Measurements from ENCODE around the gene HK2.

HK2 gene

DNA sequence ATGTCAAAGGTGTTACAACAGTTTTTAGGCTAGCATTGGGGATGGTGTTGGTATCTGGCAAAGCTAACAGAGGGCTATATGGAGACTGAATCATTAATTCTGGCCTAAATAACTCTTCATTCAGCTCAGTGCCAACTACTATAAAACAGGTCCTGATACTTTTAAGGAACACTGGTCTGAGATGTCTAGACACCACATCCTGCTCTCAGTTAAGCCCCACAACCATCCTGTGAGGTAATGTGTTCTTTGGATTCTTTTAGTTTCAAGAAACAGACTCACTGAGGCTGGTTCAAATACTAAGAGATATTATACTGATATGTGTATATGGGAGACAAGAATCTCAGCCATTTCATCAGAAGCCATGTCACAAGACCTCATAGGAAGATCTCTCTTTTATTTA, 14.2 kb upstream of the HK2 start:
- intact Hi-C loops (cut with DNase I; ENCODE audit: low total_unique reads), result no loop called here
- Histone ChIP-seq H3K4me1 (no peaks in the 10 kb centered on the region), H3K27me3 (no peaks in the 10 kb centered on the region), H3K27ac (no peak overlapping the region), H3K36me3 (no peaks in the 10 kb centered on the region), H3K9me3 (no peaks in the 10 kb centered on the region), H3K4me3 (no peak overlapping the region)
- no peak for TF ChIP-seq CTCF (IDR thresholded peaks at IDR 0.05)
- no peak for DNase-seq

DNA sequence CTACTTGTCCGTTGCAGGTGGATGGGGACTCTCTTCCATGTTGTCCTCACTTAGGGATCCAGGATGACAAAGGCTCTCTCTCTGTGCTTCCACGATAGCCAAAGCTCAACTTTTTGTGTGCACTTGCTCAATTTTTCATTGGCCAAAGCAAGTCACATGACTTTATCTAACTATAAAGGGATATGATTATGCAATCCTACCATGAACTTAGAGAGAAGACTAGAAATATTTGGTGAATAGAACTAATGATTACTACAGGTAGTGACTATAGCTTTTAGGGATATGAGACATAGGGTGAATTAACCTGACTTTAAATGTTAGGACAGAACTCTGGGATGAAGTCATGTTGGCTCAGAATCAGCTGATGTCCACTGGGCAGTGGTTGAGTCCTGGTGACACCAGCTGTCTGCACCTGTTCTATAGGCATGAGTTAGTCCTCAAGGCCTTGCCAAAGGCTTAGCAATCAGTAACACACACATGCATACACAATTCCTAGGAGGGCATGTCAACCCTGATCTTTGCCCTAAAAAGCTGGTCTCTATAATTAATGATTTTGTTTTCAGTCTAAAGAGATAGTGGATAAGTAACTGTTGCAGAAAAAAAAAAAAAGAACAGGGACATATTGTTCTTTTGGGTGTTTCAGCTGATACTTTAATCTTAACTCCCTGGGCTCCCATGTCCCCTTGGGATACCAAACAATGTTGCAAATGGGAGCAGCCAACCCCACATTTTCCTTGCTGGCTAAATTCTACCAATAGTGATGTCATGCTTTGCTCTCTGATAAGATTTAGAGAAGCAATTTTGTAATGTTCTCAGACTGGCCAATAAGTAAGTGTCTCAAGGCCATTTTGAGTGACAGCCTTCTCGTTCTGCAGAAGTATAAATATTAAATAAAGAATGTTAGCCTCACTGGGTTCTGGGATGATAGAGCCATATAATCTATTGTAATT, 12.5 kb upstream of the HK2 start:
- intact Hi-C loops (cut with DNase I; ENCODE audit: low total_unique reads), result no loop called here
- H3K36me3 ChIP-seq, result no peaks in the 10 kb centered on the region
- no peak for DNase-seq
- no peaks in the 10 kb centered on the region for H3K27me3 ChIP-seq
- no peaks in the 10 kb centered on the region for H3K9me3 ChIP-seq
- H3K27ac ChIP-seq, result no peak overlapping the region
- no peak for TF ChIP-seq CTCF (IDR thresholded peaks at IDR 0.05)
- no peaks in the 10 kb centered on the region for H3K4me1 ChIP-seq
- no peak overlapping the region for H3K4me3 ChIP-seq

GRCh38 chr2:74822771-74823566, 11.0 kb upstream of the HK2 start:
- Histone ChIP-seq H3K4me3 (no peak overlapping the region), H3K36me3 (no peaks in the 10 kb centered on the region), H3K4me1 (no peaks in the 10 kb centered on the region), H3K27ac (no peak overlapping the region), H3K9me3 (no peaks in the 10 kb centered on the region), H3K27me3 (no peaks in the 10 kb centered on the region)
- TF ChIP-seq CTCF (IDR thresholded peaks at IDR 0.05), result no peak
- no peak for DNase-seq
- intact Hi-C loops (cut with DNase I; ENCODE audit: low total_unique reads), result no loop called here

DNA sequence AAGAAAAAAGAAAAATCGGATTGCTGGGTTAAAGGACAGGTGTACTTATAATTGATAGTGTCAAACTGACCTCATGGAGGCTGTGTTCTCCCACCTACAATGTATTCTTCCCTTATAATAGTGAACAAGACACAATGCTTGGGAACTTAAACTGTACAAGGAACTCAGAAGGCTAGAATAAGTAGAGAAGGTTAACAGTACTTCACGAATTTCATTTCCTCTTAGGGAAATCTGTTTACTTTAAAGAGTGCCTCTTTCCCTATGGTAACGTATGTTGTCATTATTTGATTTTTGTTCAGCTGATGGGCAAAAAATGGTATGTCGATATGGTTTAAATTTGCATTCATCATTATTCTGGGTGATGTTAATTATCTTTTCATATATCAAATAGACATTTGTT, 9.2 kb upstream of the HK2 start:
- Histone ChIP-seq H3K4me1 (no peaks in the 10 kb centered on the region), H3K36me3 (no peaks in the 10 kb centered on the region), H3K9me3 (no peaks in the 10 kb centered on the region), H3K27me3 (no peaks in the 10 kb centered on the region), H3K4me3 (no peak overlapping the region), H3K27ac (no peak overlapping the region)
- DNase-seq, result no peak
- intact Hi-C loops (cut with DNase I; ENCODE audit: low total_unique reads), result no loop called here
- no peak for TF ChIP-seq CTCF (IDR thresholded peaks at IDR 0.05)

GRCh38 chr2:74828543-74828942, 5.4 kb upstream of the HK2 start:
- intact Hi-C loops (cut with DNase I; ENCODE audit: low total_unique reads), result no loop called here
- Histone ChIP-seq H3K36me3 (no peaks in the 10 kb centered on the region), H3K9me3 (no peaks in the 10 kb centered on the region), H3K27me3 (no peaks in the 10 kb centered on the region), H3K4me3 (no peak overlapping the region), H3K4me1 (peaks cover 0 to 3% (median 0%) of the 10 kb centered on the region in 4 donors), H3K27ac (no peak overlapping the region)
- DNase-seq, result no peak
- no peak for TF ChIP-seq CTCF (IDR thresholded peaks at IDR 0.05)

Measured in tibial artery (tissue), 4 donors.